ENCODE data around the gene RSF1.
A peak's percentile ranks its signal among the peaks of the same experiment; 100 is the strongest.
"Not testable (repeated sequence)": the region's sequence is repeated elsewhere in the genome, so short reads cannot be mapped to it uniquely, and the experiment has no call there.

RSF1 gene

GRCh38 chr11:77633926-77634325 lies 186.6 kb downstream of the RSF1 start:
- H4K91ac ChIP-seq (ENCODE audit: low read depth, low read length, poor library complexity); H3K4me2 ChIP-seq (ENCODE audit: insufficient read depth, low read length, poor library complexity, severe bottlenecking); H3K23ac ChIP-seq (ENCODE audit: low read depth, low read length, poor library complexity); H2BK15ac ChIP-seq (ENCODE audit: low read length); H3K18ac ChIP-seq (ENCODE audit: low read length); DNase-seq (ENCODE audit: low spot score); H3K14ac ChIP-seq (ENCODE audit: low read length); H3K9me3 ChIP-seq (replicated peaks in 1 of 2; ENCODE audit: control insufficient read depth in 2 of 2, insufficient read depth in 1 of 2, low read depth in 1 of 2, low read length in 2 of 2); H2BK12ac ChIP-seq (ENCODE audit: low read length); H2BK120ac ChIP-seq (ENCODE audit: low read depth, low read length); H3K4ac ChIP-seq (ENCODE audit: low read length); H2AFZ ChIP-seq (ENCODE audit: low read length); H3K4me1 ChIP-seq (ENCODE audit: control insufficient read depth in 2 of 2, insufficient read depth in 1 of 2, low read depth in 1 of 2, low read length in 2 of 2); H4K8ac ChIP-seq (ENCODE audit: low read depth, low read length); H3K27me3 ChIP-seq (ENCODE audit: control insufficient read depth in 3 of 3, insufficient read depth in 3 of 3, low read depth in 1 of 3, low read length in 3 of 3); H2AK5ac ChIP-seq (ENCODE audit: low read depth, low read length); H3K27ac ChIP-seq (replicated peaks; ENCODE audit: low read length); H3K9ac ChIP-seq (ENCODE audit: low read depth, low read length, poor library complexity); H3K4me3 ChIP-seq (ENCODE audit: low read length in 2 of 2); H2BK5ac ChIP-seq (ENCODE audit: low read length): not testable (repeated sequence)
- WGBS, 2 donors (ENCODE audit: extremely low coverage in 2 of 2, insufficient read length in 2 of 2, insufficient replicate concordance in 1 of 2) = no CpG with 5 or more reads among the region's 5 CpGs
- H3K36me3 ChIP-seq (replicated peaks in 1 of 2; ENCODE audit: control insufficient read depth in 2 of 2, insufficient read depth in 2 of 2, low read length in 2 of 2) = peaks cover 4 to 58% of the 10 kb centered on the region in 2 donors
- H3K79me1 ChIP-seq (ENCODE audit: low read depth, low read length) = peaks cover 11% of the 10 kb centered on the region

- no peaks in the 10 kb centered on the region for H3K27me3 ChIP-seq (ENCODE audit: control insufficient read depth in 3 of 3, insufficient read depth in 3 of 3, low read depth in 1 of 3, low read length in 3 of 3)
- H3K4me3 ChIP-seq (ENCODE audit: low read length in 2 of 2) = no peak overlapping the region
- H2BK5ac ChIP-seq (ENCODE audit: low read length) = no peak overlapping the region
- H3K4ac ChIP-seq (ENCODE audit: low read length) = no peak overlapping the region
- H4K8ac ChIP-seq (ENCODE audit: low read depth, low read length) = no peak overlapping the region
- H3K4me1 ChIP-seq (ENCODE audit: control insufficient read depth in 2 of 2, insufficient read depth in 1 of 2, low read depth in 1 of 2, low read length in 2 of 2) = no peaks in the 10 kb centered on the region
- peaks cover 5 to 79% of the 10 kb centered on the region in 2 donors for H3K36me3 ChIP-seq (replicated peaks in 1 of 2; ENCODE audit: control insufficient read depth in 2 of 2, insufficient read depth in 2 of 2, low read length in 2 of 2)
- no peak overlapping the region for H3K23ac ChIP-seq (ENCODE audit: low read depth, low read length, poor library complexity)
- H3K9me3 ChIP-seq (replicated peaks in 1 of 2; ENCODE audit: control insufficient read depth in 2 of 2, insufficient read depth in 1 of 2, low read depth in 1 of 2, low read length in 2 of 2) = no peaks in the 10 kb centered on the region
- WGBS, 2 donors (ENCODE audit: extremely low coverage in 2 of 2, insufficient read length in 2 of 2, insufficient replicate concordance in 1 of 2) = no CpG with 5 or more reads among the region's 4 CpGs
- no peak overlapping the region for H3K9ac ChIP-seq (ENCODE audit: low read depth, low read length, poor library complexity)
- no peak overlapping the region for H2BK12ac ChIP-seq (ENCODE audit: low read length)
- H2AFZ ChIP-seq (ENCODE audit: low read length) = no peak overlapping the region
- no peak overlapping the region for H3K18ac ChIP-seq (ENCODE audit: low read length)
- no peak for DNase-seq (ENCODE audit: low spot score)
- no peak overlapping the region for H2AK5ac ChIP-seq (ENCODE audit: low read depth, low read length)
- H3K4me2 ChIP-seq (ENCODE audit: insufficient read depth, low read length, poor library complexity, severe bottlenecking) = no peak overlapping the region
- H3K14ac ChIP-seq (ENCODE audit: low read length) = no peak overlapping the region
- no peak overlapping the region for H4K91ac ChIP-seq (ENCODE audit: low read depth, low read length, poor library complexity)
- no peak overlapping the region for H2BK15ac ChIP-seq (ENCODE audit: low read length)
- H3K79me1 ChIP-seq (ENCODE audit: low read depth, low read length) = peaks cover 4% of the 10 kb centered on the region
- H3K27ac ChIP-seq (replicated peaks; ENCODE audit: low read length) = no peak overlapping the region
- H2BK120ac ChIP-seq (ENCODE audit: low read depth, low read length) = no peak overlapping the region
Observed at GRCh38 chr11:77630157-77630710, 190.3 kb downstream of the RSF1 start.

- no peak overlapping the region for H3K4me2 ChIP-seq (ENCODE audit: insufficient read depth, low read length, poor library complexity, severe bottlenecking)
Observed at GRCh38 chr11:77619576-77620198, 200.8 kb downstream of the RSF1 start.

GRCh38 chr11:77617892-77618291 lies 202.6 kb downstream of the RSF1 start:
- H3K4me3 ChIP-seq (ENCODE audit: low read length in 2 of 2) = no peak overlapping the region
- no peak overlapping the region for H2AFZ ChIP-seq (ENCODE audit: low read length)
- H3K4ac ChIP-seq (ENCODE audit: low read length) = no peak overlapping the region
- H2BK12ac ChIP-seq (ENCODE audit: low read length) = no peak overlapping the region
- no peak overlapping the region for H2BK15ac ChIP-seq (ENCODE audit: low read length)
- H3K36me3 ChIP-seq (replicated peaks in 1 of 2; ENCODE audit: control insufficient read depth in 2 of 2, insufficient read depth in 2 of 2, low read length in 2 of 2) = peaks cover 8 to 87% of the 10 kb centered on the region in 2 donors
- H2BK5ac ChIP-seq (ENCODE audit: low read length) = no peak overlapping the region
- H3K9me3 ChIP-seq (replicated peaks in 1 of 2; ENCODE audit: control insufficient read depth in 2 of 2, insufficient read depth in 1 of 2, low read depth in 1 of 2, low read length in 2 of 2) = no peaks in the 10 kb centered on the region
- H4K91ac ChIP-seq (ENCODE audit: low read depth, low read length, poor library complexity) = no peak overlapping the region
- no peaks in the 10 kb centered on the region for H3K79me1 ChIP-seq (ENCODE audit: low read depth, low read length)
- no peaks in the 10 kb centered on the region for H3K4me1 ChIP-seq (ENCODE audit: control insufficient read depth in 2 of 2, insufficient read depth in 1 of 2, low read depth in 1 of 2, low read length in 2 of 2)
- H3K23ac ChIP-seq (ENCODE audit: low read depth, low read length, poor library complexity) = no peak overlapping the region
- H3K4me2 ChIP-seq (ENCODE audit: insufficient read depth, low read length, poor library complexity, severe bottlenecking) = no peak overlapping the region
- no peak overlapping the region for H3K9ac ChIP-seq (ENCODE audit: low read depth, low read length, poor library complexity)
- H4K8ac ChIP-seq (ENCODE audit: low read depth, low read length) = no peak overlapping the region
- no peaks in the 10 kb centered on the region for H3K27me3 ChIP-seq (ENCODE audit: control insufficient read depth in 3 of 3, insufficient read depth in 3 of 3, low read depth in 1 of 3, low read length in 3 of 3)
- no peak overlapping the region for H2BK120ac ChIP-seq (ENCODE audit: low read depth, low read length)
- H3K18ac ChIP-seq (ENCODE audit: low read length) = no peak overlapping the region
- no peak for DNase-seq (ENCODE audit: low spot score)
- H3K27ac ChIP-seq (replicated peaks; ENCODE audit: low read length) = no peak overlapping the region
- no peak overlapping the region for H3K14ac ChIP-seq (ENCODE audit: low read length)
- WGBS, 2 donors (ENCODE audit: extremely low coverage in 2 of 2, insufficient read length in 2 of 2, insufficient replicate concordance in 1 of 2) = no CpG with 5 or more reads among the region's 3 CpGs
- no peak overlapping the region for H2AK5ac ChIP-seq (ENCODE audit: low read depth, low read length)

More at GRCh38 chr11:77619576-77620198, 200.8 kb downstream of the RSF1 start:
- WGBS, 2 donors (ENCODE audit: extremely low coverage in 2 of 2, insufficient read length in 2 of 2, insufficient replicate concordance in 1 of 2) = no CpG with 5 or more reads among the region's 3 CpGs
- Histone ChIP-seq H3K14ac (ENCODE audit: low read length) (no peak overlapping the region), H3K18ac (ENCODE audit: low read length) (no peak overlapping the region), H3K9me3 (replicated peaks in 1 of 2; ENCODE audit: control insufficient read depth in 2 of 2, insufficient read depth in 1 of 2, low read depth in 1 of 2, low read length in 2 of 2) (no peaks in the 10 kb centered on the region), H2BK12ac (ENCODE audit: low read length) (no peak overlapping the region), H2BK15ac (ENCODE audit: low read length) (no peak overlapping the region), H3K4me3 (ENCODE audit: low read length in 2 of 2) (no peak overlapping the region), H2AFZ (ENCODE audit: low read length) (no peak overlapping the region), H2BK5ac (ENCODE audit: low read length) (no peak overlapping the region), H2BK120ac (ENCODE audit: low read depth, low read length) (no peak overlapping the region), H3K4ac (ENCODE audit: low read length) (no peak overlapping the region), H3K23ac (ENCODE audit: low read depth, low read length, poor library complexity) (no peak overlapping the region), H4K91ac (ENCODE audit: low read depth, low read length, poor library complexity) (no peak overlapping the region), H3K4me1 (ENCODE audit: control insufficient read depth in 2 of 2, insufficient read depth in 1 of 2, low read depth in 1 of 2, low read length in 2 of 2) (no peaks in the 10 kb centered on the region), H2AK5ac (ENCODE audit: low read depth, low read length) (no peak overlapping the region), H3K9ac (ENCODE audit: low read depth, low read length, poor library complexity) (no peak overlapping the region), H3K27ac (replicated peaks; ENCODE audit: low read length) (no peak overlapping the region), H3K36me3 (replicated peaks in 1 of 2; ENCODE audit: control insufficient read depth in 2 of 2, insufficient read depth in 2 of 2, low read length in 2 of 2) (peaks cover 8 to 86% of the 10 kb centered on the region in 2 donors), H3K79me1 (ENCODE audit: low read depth, low read length) (no peaks in the 10 kb centered on the region), H3K27me3 (ENCODE audit: control insufficient read depth in 3 of 3, insufficient read depth in 3 of 3, low read depth in 1 of 3, low read length in 3 of 3) (no peaks in the 10 kb centered on the region), H4K8ac (ENCODE audit: low read depth, low read length) (no peak overlapping the region)
- peak; percentile 39 for DNase-seq (ENCODE audit: low spot score)
